Measurements from ENCODE around the gene BTBD9. TPM values are rescaled to one million over a fixed set of nuclear protein-coding genes. Genes with fewer than 3 reads are reported as not detected.

The BTBD9 gene
- total and polyA plus RNA-seq, 4 donors, result 8.7 to 73.9 (median 28.3) TPM

DNA sequence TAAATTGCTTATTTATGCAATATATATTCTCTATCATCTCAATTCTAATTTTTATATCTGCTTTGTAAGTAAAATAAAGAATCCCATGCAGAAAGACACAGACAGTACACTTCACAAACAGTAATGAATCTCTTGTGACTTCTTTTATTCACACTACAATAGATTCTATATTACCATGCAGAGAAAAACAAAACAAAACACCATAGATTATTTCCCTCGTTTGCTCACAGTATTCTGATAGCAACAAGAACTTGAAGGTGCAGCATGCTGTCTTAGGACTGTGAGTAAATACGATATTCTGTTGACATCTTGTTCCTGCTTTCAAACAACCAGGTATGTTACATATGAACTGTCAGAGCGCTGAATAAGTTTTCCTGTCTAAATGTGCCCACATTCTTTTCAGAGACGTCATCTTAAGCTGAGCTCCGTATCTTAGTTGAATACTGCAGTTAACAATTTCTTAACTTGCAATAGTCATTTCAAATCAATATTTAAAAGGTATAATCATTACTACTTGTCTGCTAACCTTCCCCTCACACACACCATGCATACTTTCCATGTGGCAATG, 140.1 kb downstream of the BTBD9 start:
- Histone ChIP-seq H3K36me3 (ENCODE audit: control insufficient read depth in 4 of 4, insufficient read depth in 4 of 4, low read length in 4 of 4) (no peaks in the 10 kb centered on the region), H3K9ac (ENCODE audit: insufficient read depth in 1 of 2, low read length in 2 of 2) (no peak overlapping the region), H3K27ac (ENCODE audit: low read depth in 1 of 2, low read length in 1 of 2) (no peak overlapping the region), H3K27me3 (ENCODE audit: control insufficient read depth in 3 of 3, insufficient read depth in 3 of 3, low read length in 2 of 3) (no peaks in the 10 kb centered on the region), H3K9me3 (ENCODE audit: control insufficient read depth in 4 of 4, insufficient read depth in 3 of 4, low read length in 3 of 4) (no peaks in the 10 kb centered on the region), H3K4me1 (ENCODE audit: control insufficient read depth in 5 of 5, insufficient read depth in 5 of 5, low read length in 5 of 5) (peaks cover 0 to 7% (median 6%) of the 10 kb centered on the region in 5 donors), H3K4me3 (no peak overlapping the region)
- DNase-seq (no peak), ATAC-seq (ENCODE audit: insufficient read depth, low FRiP score) (no peak)
- 72 to 78% methylated on average over 5 of the region's 5 CpGs for WGBS, 2 donors
- TF ChIP-seq, protein P1, sequence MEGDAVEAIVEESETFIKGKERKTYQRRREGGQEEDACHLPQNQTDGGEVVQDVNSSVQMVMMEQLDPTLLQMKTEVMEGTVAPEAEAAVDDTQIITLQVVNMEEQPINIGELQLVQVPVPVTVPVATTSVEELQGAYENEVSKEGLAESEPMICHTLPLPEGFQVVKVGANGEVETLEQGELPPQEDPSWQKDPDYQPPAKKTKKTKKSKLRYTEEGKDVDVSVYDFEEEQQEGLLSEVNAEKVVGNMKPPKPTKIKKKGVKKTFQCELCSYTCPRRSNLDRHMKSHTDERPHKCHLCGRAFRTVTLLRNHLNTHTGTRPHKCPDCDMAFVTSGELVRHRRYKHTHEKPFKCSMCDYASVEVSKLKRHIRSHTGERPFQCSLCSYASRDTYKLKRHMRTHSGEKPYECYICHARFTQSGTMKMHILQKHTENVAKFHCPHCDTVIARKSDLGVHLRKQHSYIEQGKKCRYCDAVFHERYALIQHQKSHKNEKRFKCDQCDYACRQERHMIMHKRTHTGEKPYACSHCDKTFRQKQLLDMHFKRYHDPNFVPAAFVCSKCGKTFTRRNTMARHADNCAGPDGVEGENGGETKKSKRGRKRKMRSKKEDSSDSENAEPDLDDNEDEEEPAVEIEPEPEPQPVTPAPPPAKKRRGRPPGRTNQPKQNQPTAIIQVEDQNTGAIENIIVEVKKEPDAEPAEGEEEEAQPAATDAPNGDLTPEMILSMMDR (IDR thresholded peaks at IDR 0.05; ENCODE audit: control extremely low read depth, extremely low read depth), result no peak

DNA sequence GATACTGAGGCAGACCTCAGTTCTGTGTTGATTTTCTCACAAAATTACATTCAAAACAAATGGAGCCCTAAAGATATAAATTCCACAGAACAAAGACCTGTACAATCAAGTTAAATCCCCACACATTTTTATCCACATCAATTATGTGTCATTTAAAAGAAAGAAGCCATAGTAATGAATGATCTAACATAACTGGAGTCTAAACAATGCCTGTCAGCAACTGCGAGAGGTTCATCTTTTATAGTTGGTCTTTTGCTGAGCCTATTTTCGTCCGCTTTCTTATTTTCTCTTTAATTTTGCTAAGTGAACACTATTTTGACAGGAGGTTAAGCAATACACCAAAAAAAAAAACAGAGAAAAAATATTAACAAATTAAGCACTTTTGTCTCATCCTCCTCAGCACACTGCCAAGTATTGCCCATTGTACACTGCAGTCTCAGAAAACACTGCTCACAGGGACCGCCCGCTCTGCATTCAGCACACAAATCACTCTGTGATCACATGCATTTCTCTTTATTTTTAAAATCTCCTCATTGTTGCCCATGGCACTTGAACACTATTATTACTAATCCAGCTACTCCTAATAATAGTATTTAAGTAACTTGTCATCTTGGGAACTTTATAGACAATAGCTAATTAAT, 140.8 kb downstream of the BTBD9 start:
- H3K4me1 ChIP-seq (ENCODE audit: control insufficient read depth in 5 of 5, insufficient read depth in 5 of 5, low read length in 5 of 5), result peaks cover 0 to 4% (median 2%) of the 10 kb centered on the region in 5 donors
- no peaks in the 10 kb centered on the region for H3K27me3 ChIP-seq (ENCODE audit: control insufficient read depth in 3 of 3, insufficient read depth in 3 of 3, low read length in 2 of 3)
- WGBS, 2 donors, result 72 to 77% methylated on average over 5 of the region's 5 CpGs
- no peaks in the 10 kb centered on the region for H3K9me3 ChIP-seq (ENCODE audit: control insufficient read depth in 4 of 4, insufficient read depth in 3 of 4, low read length in 3 of 4)
- H3K36me3 ChIP-seq (ENCODE audit: control insufficient read depth in 4 of 4, insufficient read depth in 4 of 4, low read length in 4 of 4), result no peaks in the 10 kb centered on the region
- no peak for ATAC-seq (ENCODE audit: insufficient read depth, low FRiP score)
- TF ChIP-seq, protein P1 (IDR thresholded peaks at IDR 0.05; ENCODE audit: control extremely low read depth, extremely low read depth), result no peak
- H3K9ac ChIP-seq (ENCODE audit: insufficient read depth in 1 of 2, low read length in 2 of 2), result no peak overlapping the region
- no peak for DNase-seq
- no peak overlapping the region for H3K27ac ChIP-seq (ENCODE audit: low read depth in 1 of 2, low read length in 1 of 2)
- H3K4me3 ChIP-seq, result no peak overlapping the region

DNA sequence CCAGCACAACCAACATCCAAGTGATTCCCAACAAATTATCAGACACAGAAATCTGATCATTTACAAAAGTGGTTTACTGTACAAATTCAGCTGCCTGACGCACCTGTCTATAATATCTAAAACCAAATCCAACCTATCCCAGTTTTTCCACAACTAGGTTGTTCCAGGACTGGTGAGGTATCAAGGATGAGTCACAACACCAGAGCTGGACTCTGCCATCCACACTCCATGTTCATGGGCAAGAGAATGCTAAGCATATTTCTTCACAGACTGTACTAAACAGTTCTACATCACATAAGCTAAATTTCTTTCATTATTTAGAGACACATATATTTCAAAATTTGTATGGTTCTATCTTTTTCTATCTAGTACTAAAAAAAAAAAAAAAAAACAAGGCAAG, 141.6 kb downstream of the BTBD9 start:
- H3K9ac ChIP-seq (ENCODE audit: insufficient read depth in 1 of 2, low read length in 2 of 2), result no peak overlapping the region
- TF ChIP-seq, protein P1 (IDR thresholded peaks at IDR 0.05; ENCODE audit: control extremely low read depth, extremely low read depth), result no peak
- H3K9me3 ChIP-seq (ENCODE audit: control insufficient read depth in 4 of 4, insufficient read depth in 3 of 4, low read length in 3 of 4), result no peaks in the 10 kb centered on the region
- no peaks in the 10 kb centered on the region for H3K27me3 ChIP-seq (ENCODE audit: control insufficient read depth in 3 of 3, insufficient read depth in 3 of 3, low read length in 2 of 3)
- H3K36me3 ChIP-seq (ENCODE audit: control insufficient read depth in 4 of 4, insufficient read depth in 4 of 4, low read length in 4 of 4), result no peaks in the 10 kb centered on the region
- H3K27ac ChIP-seq (ENCODE audit: low read depth in 1 of 2, low read length in 1 of 2), result no peak overlapping the region
- 97% methylated on average over 1 of the region's 1 CpG for WGBS, 2 donors
- H3K4me1 ChIP-seq (ENCODE audit: control insufficient read depth in 5 of 5, insufficient read depth in 5 of 5, low read length in 5 of 5), result no peaks in the 10 kb centered on the region
- no peak for ATAC-seq (ENCODE audit: insufficient read depth, low FRiP score)
- no peak overlapping the region for H3K4me3 ChIP-seq
- DNase-seq, result no peak
